Adrenal gland (tissue), 5 donors: ENCODE data around the gene CNTNAP2.

ENCODE experiments used
- POLR2A ChIP-seq, 2 donors: fragments of 450-650 bp; IDR thresholded peaks; one replicate each; pipeline ENCODE4 v1.6.1; 2017; ENCODE audit warnings: antibody characterized with exemption in 2 of 2, mild to moderate bottlenecking in 2 of 2, moderate library complexity in 1 of 2
- TF ChIP-seq, protein P1 (sequence below), 6 experiments: fragments of 450-650 bp in 4 of 6; fragments of 200-600 bp in 2 of 6; sonication (generic) in 1 of 6; IDR thresholded peaks; 1 replicate in 5 of 6; 2 replicates in 1 of 6; pipeline versions ENCODE4 v1.5.1 to v1.8.0; 2016 to 2021; ENCODE audit warnings: antibody characterized with exemption in 6 of 6, mild to moderate bottlenecking in 2 of 6, moderate library complexity in 1 of 6
- donor health status: DM: no; HTN: no; CAD: no.

DNA sequence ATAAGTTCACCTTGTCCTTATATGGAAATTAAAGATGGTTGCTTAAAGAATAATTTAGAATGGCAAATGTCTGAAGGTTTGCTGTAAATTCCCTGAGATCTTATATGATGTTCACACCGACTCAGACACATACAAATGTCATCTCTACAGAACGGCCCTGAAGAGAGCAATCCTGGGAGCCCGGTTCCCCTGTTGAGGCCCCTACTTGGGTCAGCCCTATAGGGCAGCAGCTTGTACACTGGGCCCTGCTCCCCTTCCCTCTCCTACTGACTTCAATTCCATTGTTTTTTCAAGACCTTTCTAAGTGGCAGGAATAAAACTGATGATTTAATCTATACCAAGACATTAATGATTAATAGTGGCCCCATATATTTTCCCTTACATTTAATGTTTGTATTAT, 1660.7 kb downstream of the CNTNAP2 start:
- TF ChIP-seq, protein P1, sequence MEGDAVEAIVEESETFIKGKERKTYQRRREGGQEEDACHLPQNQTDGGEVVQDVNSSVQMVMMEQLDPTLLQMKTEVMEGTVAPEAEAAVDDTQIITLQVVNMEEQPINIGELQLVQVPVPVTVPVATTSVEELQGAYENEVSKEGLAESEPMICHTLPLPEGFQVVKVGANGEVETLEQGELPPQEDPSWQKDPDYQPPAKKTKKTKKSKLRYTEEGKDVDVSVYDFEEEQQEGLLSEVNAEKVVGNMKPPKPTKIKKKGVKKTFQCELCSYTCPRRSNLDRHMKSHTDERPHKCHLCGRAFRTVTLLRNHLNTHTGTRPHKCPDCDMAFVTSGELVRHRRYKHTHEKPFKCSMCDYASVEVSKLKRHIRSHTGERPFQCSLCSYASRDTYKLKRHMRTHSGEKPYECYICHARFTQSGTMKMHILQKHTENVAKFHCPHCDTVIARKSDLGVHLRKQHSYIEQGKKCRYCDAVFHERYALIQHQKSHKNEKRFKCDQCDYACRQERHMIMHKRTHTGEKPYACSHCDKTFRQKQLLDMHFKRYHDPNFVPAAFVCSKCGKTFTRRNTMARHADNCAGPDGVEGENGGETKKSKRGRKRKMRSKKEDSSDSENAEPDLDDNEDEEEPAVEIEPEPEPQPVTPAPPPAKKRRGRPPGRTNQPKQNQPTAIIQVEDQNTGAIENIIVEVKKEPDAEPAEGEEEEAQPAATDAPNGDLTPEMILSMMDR (IDR thresholded peaks at IDR 0.05) = no peak
- TF ChIP-seq POLR2A (IDR thresholded peaks at IDR 0.05) = no peak
